AG09319 (cell line): ENCODE measurements around the gene SRF.

Experiments
- DNase-seq: peaks from one replicate; pipeline ENCODE4 v3.0.0-alpha.2; 2010; ENCODE audit warnings: low read depth; ENCODE audit errors: extremely low read depth
- TF ChIP-seq, protein P1 (sequence below): IDR thresholded peaks from 2 replicates; pipeline ENCODE4 v1.5.1; 2011; ENCODE audit warnings: low read depth, mild to moderate bottlenecking, inconsistent platforms, low read length, moderate library complexity

The SRF gene

DNA sequence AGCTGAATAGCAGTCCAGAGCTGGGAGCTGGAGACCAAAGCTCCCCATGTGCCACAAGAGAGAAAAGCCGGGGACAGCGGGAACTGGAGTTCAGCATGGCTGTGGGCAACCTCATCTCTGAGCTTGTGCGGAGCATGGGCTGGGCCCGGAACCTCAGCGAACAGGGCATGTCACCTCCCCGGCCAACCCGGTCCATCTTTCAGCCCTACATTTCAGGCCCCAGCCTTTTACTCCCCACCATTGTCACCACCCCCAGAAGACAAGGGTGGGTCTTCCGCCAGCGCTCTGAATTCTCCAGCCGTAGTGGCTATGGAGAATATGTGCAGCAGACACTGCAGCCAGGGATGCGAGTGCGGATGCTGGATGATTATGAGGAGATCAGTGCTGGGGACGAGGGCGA is 14.9 kb downstream of the SRF start:
- TF ChIP-seq, protein P1, sequence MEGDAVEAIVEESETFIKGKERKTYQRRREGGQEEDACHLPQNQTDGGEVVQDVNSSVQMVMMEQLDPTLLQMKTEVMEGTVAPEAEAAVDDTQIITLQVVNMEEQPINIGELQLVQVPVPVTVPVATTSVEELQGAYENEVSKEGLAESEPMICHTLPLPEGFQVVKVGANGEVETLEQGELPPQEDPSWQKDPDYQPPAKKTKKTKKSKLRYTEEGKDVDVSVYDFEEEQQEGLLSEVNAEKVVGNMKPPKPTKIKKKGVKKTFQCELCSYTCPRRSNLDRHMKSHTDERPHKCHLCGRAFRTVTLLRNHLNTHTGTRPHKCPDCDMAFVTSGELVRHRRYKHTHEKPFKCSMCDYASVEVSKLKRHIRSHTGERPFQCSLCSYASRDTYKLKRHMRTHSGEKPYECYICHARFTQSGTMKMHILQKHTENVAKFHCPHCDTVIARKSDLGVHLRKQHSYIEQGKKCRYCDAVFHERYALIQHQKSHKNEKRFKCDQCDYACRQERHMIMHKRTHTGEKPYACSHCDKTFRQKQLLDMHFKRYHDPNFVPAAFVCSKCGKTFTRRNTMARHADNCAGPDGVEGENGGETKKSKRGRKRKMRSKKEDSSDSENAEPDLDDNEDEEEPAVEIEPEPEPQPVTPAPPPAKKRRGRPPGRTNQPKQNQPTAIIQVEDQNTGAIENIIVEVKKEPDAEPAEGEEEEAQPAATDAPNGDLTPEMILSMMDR = no peak
- no peak for DNase-seq

DNA sequence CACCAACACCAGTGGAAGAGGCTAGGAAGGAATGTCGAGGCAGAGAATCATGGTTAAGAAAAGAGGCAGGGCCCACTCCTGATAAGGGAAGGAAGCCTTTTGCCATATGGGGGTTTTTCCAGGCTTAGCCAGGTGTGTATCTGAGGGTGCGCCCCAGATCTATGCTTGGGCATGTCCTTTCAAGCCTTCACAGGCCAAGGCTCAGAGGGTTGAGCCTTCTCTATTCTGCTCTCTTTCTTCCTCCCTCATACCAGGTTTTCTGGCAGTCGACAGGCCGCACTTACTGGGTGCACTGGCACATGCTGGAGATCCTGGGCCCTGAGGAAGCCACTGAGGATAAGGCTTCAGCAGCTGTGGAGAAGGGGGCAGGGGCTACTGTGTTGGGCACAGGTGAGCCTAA is 15.6 kb downstream of the SRF start:
- no peak for DNase-seq
- TF ChIP-seq, protein P1 = no peak

DNA sequence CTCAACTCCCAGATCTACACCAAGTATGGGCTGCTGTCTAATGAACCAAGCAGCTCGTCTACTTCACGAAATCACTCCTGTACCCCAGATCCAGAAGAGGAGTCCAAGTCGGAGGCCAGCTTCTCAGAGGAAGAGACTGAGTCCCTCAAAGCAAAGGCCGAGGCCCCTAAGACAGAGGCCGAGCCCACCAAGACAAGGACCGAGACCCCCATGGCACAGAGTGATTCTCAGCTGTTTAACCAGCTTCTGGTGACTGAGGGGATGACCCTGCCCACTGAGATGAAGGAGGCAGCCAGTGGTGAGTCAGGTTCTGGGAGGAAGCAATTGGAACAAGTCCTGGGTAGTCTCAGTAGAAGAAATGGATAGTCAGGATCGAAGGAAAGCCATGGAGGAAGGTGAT is 16.8 kb downstream of the SRF start:
- TF ChIP-seq, protein P1 = no peak
- DNase-seq = no peak

DNA sequence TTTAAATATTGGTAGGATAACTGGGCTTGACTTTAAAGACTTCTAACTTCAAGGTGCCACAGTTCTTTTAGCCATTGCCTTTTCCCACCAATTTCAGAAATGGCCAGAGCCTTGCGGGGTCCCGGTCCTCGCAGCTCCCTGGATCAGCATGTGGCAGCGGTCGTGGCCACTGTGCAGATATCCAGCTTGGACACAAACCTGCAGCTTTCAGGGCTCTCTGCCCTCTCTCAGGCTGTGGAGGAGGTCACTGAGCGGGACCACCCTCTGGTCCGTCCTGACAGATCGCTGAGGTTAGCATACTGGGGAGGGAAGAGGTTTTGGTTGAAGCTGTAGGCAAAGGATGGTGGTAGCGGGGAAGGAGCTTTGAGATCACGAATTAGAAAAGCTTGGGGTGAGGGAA is 17.4 kb downstream of the SRF start:
- TF ChIP-seq, protein P1 = no peak
- no peak for DNase-seq

DNA sequence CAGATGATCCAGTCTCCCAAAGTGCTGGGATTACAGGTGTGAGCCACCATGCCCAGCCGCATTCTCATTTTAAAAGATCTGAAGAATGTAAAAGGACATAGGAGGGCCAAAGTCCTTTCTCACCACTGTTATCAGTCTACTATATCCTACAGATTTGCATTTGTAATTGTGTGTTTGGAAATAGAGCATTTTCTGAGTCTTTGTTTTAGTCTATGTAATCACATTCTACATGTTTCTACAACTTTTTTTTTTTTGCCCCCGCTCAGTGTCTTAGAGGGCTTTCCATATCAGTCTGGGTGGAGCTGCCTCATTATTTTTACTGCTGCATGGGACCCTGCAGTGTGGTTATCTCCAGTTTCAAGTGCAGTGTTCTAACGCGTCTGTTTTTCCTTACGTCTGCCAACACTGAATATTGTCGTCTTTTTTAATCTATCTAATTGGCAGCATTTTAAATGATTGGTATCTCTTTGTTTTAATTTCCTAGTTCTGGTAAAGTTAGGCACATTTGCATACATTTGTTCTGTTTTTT is 18.8 kb downstream of the SRF start:
- DNase-seq = no peak
- TF ChIP-seq, protein P1 = no peak

DNA sequence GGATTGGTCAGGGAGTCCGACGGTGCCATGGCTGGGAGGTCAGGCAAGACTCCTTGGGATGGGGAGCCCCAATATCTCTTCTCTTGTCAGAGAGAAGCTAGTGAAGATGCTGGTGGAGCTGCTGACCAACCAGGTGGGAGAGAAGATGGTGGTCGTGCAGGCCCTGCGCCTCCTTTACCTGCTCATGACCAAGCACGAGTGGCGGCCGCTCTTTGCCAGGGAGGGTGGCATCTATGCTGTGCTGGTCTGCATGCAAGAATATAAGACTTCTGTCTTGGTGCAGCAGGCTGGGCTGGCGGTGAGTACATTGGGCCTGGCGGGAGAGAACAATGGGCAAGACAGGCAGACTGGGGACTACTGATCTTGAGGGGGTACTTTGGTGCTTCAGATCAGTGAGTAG is 21.8 kb downstream of the SRF start:
- DNase-seq = no peak
- TF ChIP-seq, protein P1 = no peak

DNA sequence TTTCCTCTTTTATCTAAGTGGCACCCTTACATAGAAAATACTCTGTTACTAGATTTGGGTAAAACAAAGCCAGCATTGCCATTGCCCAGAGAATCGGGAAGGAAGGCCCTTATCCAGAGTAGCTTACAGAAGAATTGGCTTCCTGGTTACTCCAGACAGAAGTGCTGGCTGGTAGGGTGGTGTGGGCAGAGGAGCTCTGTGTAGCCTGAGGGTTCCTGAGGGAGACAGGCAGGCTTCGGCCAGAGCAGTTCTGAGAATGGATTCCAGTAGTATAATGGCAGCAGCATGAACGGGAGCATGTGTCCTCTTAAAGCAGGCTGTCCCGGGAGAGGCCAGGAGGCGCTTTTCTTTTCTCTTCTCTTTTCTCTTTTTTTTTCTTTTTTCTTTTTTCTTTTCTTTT is 22.9 kb downstream of the SRF start:
- no peak for DNase-seq
- TF ChIP-seq, protein P1 = no peak
